IPS-11a (cell line): ENCODE measurements around the gene PPP1R9B.

Experiments
- H3K4me3 ChIP-seq: one replicate; pipeline ENCODE4 v1.5.1; 2013; ENCODE audit warnings: low read depth, low read length, control low read depth

The PPP1R9B gene

DNA sequence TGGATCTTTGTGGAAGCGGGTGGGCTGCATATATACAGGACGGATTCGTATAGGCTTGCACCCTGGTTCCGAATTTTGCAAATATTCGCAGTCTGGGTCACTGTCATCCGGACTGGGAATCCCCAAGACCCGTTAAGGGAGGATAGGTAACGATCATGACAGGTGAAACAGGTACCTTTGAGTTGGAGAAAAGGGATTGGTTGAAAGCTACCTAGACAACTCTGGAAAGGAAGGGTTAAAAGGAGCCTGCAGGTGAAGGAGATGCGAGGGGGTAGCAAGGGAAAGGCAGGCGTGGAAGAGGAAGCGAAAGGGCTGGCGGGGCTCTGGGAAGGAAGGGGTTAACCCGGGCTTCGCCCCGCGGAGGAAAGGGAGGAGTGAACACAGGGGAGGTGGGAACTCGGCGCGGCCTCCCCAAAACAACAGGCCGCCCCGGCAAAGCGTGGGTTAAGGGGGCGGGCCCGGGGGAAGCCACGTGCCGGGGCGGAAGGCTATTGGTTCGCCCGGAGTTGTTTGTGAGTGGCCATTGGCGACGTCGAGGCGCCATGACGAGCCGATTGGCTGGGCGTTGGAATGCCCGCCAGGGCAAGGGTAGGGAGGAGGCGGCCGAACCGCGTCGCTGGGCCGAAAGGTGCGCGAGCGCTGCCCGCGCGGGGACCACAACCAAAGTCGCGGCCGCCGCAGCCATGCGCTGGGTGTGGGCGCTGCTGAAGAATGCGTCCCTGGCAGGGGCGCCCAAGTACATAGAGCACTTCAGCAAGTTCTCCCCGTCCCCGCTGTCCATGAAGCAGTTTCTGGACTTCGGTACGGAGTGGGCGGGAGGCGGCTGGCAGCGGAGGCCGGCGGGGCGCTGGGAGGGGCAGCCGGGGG lies 55.5 kb downstream of the PPP1R9B start, which contains the start of gene PDK2:
Gene PDK2, plus strand, starts transcription at position 599 of the 867 bp plus-strand sequence. Its CDS starts 85 bp downstream, at position 684.
- H3K4me3 ChIP-seq = peak within 1 kb of the TSS; percentile 53

DNA sequence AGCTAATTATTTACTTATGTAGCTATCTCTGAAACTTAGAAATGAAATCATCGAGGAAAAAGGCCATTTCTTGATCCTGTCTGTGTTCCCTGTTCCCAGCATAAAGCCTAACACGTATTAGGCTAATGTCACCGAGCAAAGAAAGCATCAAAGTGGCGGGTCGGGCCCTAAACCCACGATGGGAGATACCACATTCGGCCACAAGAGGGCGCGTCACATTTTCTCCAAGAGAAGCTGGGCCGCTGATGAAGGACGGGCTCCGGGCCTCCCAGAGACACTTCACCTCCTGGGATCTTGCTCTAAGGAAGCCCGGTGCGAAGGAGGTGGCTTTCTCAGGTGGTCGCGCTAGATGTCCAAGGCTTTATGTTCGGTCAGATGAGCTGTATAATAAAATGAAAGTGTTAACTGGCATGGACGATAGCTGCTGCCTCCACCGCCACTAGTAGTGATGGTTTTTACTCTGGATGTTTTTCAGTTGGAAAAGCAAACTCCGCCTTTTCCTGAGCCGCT lies 56.2 kb downstream of the PPP1R9B start:
- H3K4me3 ChIP-seq = peak overlapping the region; percentile 53

DNA sequence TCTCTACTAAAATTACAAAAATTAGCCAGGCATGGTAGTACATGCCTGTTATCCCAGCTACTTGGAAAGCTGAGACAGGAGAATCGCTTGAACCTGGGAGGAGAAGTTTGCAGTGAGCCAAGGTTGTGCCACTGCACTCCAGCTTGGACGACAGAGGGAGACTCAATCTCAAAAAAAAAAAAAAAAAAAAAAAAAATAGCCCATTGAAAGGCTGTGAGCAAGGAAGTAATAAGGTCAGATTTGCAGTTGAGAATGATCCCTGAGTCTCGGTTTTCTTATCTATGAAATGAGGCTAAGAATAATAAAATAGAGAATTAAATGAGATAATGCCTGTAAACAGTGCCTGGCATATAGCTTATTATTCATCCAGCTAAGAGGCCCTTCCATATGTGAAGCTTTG lies 56.7 kb downstream of the PPP1R9B start:
- H3K4me3 ChIP-seq = no peak overlapping the region

DNA sequence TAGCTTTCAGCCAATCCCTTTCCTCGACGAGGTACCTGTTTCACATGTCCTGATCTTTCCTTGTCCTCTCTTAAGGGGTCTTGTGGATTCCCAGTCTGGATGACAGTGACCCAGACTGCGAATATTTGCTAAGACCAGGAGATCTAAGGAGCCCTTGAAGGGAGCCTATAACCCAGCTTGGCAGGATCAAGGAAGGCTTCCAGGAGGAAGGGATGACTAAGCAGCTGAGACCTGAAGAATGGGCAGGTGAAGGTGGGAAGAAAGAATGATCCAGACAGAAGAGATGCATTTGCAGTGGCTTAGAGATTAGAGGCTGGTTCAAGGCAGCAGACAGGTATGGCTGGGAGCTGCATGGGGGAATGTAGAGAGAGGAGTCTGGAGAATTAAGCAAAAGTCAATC lies 57.2 kb downstream of the PPP1R9B start:
- no peak overlapping the region for H3K4me3 ChIP-seq

DNA sequence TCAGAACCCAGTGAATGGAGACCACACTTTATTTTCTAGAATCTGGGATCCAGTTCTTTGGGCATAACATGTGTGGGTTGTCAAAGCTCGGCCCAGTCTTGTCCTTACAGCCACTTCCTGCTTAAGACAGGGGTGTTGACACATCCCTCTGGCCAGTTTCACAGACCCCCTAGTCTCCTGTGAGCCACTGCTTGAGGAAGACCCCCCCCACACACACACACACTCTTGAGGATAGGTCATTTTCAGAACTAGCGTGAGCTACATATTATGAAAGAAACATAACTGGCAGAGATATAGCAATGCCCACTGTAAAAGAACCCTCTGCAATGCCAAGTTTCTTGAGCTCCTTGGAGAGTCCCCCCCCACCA lies 58.6 kb downstream of the PPP1R9B start:
- H3K4me3 ChIP-seq = no peak overlapping the region

DNA sequence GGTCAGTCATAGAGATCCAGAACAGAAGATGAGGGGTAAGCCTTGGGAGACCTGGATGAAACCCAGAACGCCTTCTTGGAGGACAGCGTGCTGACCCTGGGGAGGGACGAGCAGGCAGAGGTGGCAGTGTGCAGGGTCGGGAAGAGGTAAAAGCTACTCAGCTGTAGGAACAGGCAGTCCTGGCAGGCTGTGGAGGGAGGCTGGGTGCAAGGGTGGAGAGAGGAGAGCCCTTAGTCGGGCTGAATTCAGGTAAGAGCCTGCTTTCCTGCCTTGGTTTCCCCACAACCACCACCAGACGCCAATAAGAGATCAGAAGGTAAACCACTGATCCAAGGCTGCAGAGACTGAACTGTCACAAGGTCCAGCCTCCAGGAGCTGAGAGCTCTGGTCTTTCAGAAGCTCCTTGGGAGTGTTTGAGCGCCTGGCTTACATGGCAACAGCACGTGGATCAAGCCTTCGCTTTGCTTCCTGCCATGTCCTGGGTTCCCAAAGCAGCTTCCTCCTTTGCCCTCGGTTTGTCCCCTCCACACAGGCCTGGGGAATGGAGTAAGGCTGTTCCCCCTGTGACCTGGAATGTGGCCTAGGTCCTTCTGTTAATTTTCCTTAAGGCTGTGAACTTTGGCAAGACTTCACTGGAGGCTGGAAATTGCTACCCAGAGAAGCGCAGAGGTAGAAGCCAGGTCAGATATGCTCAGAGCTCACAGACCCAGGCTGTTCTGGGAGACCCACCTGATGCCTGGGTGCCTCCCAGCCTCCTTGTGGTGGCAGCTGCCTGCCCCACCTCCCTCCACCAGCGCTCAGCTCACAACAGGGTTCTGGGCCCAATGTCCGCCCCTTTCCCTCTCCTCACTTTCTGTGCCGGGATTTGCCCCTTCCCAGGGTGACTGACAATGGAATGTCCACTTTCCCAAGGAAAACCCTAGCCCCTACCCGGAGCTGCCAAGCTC lies 59.2 kb downstream of the PPP1R9B start:
- H3K4me3 ChIP-seq = no peak overlapping the region

DNA sequence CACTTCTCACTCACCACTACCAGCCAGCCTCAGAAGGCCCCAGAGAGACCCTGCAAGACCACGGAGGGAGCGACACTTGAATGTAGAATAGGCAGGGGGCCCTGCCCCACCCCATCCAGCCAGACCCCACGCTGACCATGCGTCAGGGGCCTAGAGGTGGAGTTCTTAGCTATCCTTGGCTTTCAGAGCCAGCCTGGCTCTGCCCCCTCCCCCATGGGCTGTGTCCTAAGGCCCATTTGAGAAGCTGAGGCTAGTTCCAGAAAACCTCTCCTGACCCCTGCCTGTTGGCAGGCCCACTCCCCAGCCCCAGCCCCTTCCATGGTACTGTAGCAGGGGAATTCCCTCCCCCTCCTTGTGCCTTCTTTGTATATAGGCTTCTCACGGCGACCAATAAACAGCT lies 60.4 kb downstream of the PPP1R9B start:
- no peak overlapping the region for H3K4me3 ChIP-seq

DNA sequence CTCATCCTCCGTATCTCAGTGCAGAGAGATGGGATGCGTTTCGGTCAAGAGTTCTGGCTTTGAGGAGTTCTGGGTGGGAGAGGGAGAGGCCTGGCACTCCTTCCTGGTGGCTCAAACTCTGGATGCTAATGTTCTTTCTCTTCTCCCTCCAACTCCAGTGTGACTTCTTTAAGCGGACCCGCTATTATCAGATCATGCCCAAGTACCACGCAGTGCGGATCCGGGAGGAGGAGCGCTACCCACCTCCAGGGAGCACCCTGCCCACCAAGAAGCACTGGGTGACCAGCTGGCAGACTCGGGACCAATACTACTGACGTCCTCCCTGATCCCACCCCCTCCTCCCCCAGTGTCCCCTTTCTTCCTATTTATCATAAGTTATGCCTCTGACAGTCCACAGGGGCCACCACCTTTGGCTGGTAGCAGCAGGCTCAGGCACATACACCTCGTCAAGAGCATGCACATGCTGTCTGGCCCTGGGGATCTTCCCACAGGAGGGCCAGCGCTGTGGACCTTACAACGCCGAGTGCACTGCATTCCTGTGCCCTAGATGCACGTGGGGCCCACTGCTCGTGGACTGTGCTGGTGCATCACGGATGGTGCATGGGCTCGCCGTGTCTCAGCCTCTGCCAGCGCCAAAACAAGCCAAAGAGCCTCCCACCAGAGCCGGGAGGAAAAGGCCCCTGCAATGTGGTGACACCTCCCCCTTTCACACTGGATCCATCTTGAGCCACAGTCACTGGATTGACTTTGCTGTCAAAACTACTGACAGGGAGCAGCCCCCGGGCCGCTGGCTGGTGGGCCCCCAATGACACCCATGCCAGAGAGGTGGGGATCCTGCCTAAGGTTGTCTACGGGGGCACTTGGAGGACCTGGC lies 61.3 kb downstream of the PPP1R9B start:
- no peak overlapping the region for H3K4me3 ChIP-seq

DNA sequence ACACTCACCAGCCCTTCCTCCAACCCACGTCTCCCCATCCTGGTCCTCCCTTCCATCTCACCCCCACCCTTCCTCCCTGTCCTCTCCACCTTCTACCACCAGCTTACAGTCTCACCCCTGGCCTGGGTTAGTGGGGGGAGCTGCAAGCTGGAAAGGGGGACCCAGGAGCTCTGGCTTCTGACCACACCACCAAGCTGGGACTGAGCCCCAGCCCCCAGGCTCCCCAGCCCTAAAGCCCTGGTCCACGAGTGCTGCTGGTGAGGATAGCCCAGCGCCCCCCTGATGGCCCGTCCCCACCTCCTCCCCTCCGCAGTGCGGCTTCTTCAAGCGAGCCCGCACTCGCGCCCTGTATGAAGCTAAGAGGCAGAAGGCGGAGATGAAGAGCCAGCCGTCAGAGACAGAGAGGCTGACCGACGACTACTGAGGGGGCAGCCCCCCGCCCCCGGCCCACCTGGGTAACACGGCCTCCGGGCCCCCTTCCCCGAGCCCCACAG lies 62.5 kb downstream of the PPP1R9B start:
- no peak overlapping the region for H3K4me3 ChIP-seq

DNA sequence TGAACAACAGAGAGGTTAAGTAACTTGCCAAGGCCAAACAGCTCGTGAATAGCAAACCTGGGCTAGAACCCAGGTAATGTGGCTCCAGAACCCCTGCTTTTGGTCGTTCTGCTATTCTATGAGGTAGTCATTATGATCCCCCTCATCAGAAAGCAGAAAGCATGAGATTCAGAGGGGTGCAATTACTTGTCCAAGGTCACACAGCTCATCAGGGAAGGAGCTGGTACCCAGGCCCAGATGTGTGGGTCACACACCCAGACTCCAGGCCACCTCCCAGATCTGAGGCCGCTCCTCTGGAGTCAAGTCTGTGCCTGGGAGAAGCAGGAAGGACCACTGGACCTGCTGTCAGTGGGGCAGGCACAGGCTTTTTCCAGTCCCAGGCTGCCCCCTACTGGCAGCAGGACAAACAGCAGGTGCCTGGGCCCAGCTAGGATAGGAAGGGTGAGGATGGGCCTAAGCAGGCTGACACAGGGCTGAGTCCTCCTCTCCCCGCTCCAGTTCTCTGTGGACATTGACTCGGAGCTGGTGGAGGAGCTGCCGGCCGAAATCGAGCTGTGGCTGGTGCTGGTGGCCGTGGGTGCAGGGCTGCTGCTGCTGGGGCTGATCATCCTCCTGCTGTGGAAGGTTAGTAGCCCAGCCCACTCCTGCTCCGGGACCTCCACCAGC lies 63.1 kb downstream of the PPP1R9B start:
- no peak overlapping the region for H3K4me3 ChIP-seq
